Endothelial cell of umbilical vein (primary cell): ENCODE data around the gene STAT5A. TPM values are rescaled to one million over a fixed set of nuclear protein-coding genes. Genes with fewer than 3 reads are reported as not detected.

Source experiments
- BruUV-seq: library from RNA; stranded (reverse); fragments of 400-500 nt; replicated peaks from 2 replicates; lab custom pipeline; 2021; lab: Mats Ljungman, UMichigan
- CTCF ChIA-PET: fragments of 300-600, 350-600 bp; sonication (Branson Sonifier 250); formaldehyde crosslinking; loops from one replicate; lab custom pipeline; 2021; ENCODE audit warnings: antibody characterized with exemption, inconsistent platforms; lab: Charles Lee
- POLR2A ChIA-PET: fragments of 300-600, 350-600 bp; sonication (Branson Sonifier 250); formaldehyde crosslinking; loops from one replicate; lab custom pipeline; 2021; ENCODE audit warnings: antibody characterized with exemption, inconsistent platforms; lab: Charles Lee
- DNase-seq: peaks from one replicate; pipeline ENCODE4 v3.0.0-alpha.2; 2011; ENCODE audit warnings: low read depth, low spot score
- FAIRE-seq: peaks from 2 replicates; lab custom pipeline; 2011; peaks lifted over from hg19 to GRCh38; lab: Jason Lieb, UNC
- H2AFZ ChIP-seq: 2 replicates; pipeline ENCODE4 v1.6.0; 2012; ENCODE audit warnings: low read depth, low read length, control low read depth, inconsistent platforms
- H3K27ac ChIP-seq: 2 replicates; pipeline ENCODE4 v1.5.1; 2011; ENCODE audit warnings: low read depth, mild to moderate bottlenecking, control low read depth, low read length, moderate library complexity; ENCODE audit not compliant: insufficient read depth
- H3K27me3 ChIP-seq, 2 experiments: 2 replicates each; pipeline versions ENCODE4 v1.6.0 to v1.6.1; 2011; ENCODE audit warnings: low read length in 2 of 2, mixed read lengths in 1 of 2; ENCODE audit not compliant: control insufficient read depth in 2 of 2, insufficient read depth in 2 of 2
- H3K36me3 ChIP-seq, 2 experiments: 2 replicates in 1 of 2; 3 replicates in 1 of 2; pipeline ENCODE4 v1.5.1; 2011; ENCODE audit warnings: low read length in 2 of 2, mild to moderate bottlenecking in 1 of 2, moderate library complexity in 1 of 2; ENCODE audit not compliant: control insufficient read depth in 2 of 2, insufficient read depth in 2 of 2; ENCODE audit errors: extremely low read depth in 1 of 2
- H3K4me1 ChIP-seq: 3 replicates; pipeline ENCODE4 v1.5.1; 2011; ENCODE audit warnings: mild to moderate bottlenecking, low read length; ENCODE audit not compliant: control insufficient read depth, insufficient read depth; ENCODE audit errors: extremely low read depth
- H3K4me2 ChIP-seq: 2 replicates; pipeline ENCODE4 v1.6.1; 2011; ENCODE audit warnings: low read length, control low read depth, mixed read lengths; ENCODE audit not compliant: insufficient read depth
- H3K4me3 ChIP-seq, 3 experiments: fragments of 200-600 bp in 1 of 3; sonication (generic), shearing (Covaris generic) in 1 of 3; replicated peaks in 1 of 3; 2 replicates each; pipeline ENCODE4 v1.5.1; 2011 to 2016; ENCODE audit warnings: control low read depth in 3 of 3, low read length in 3 of 3, mild to moderate bottlenecking in 2 of 3, inconsistent platforms in 1 of 3, low read depth in 1 of 3, moderate library complexity in 1 of 3; ENCODE audit not compliant: insufficient read depth in 1 of 3
- H3K79me2 ChIP-seq: 2 replicates; pipeline ENCODE4 v1.6.0; 2012; ENCODE audit warnings: low read length, inconsistent platforms; ENCODE audit not compliant: control insufficient read depth, insufficient read depth
- H3K9ac ChIP-seq: replicated peaks from 2 replicates; pipeline ENCODE3; 2011; ENCODE audit warnings: low read length, control low read depth; ENCODE audit not compliant: insufficient read depth; ENCODE audit errors: extremely low read depth
- H3K9me1 ChIP-seq: replicated peaks from 3 replicates; pipeline ENCODE4 v1.6.0; 2011; ENCODE audit warnings: mild to moderate bottlenecking, low read length; ENCODE audit not compliant: control insufficient read depth, insufficient read depth; ENCODE audit errors: extremely low read depth
- H3K9me3 ChIP-seq: replicated peaks from 2 replicates; pipeline ENCODE4 v1.5.1; 2012; ENCODE audit warnings: low read length, inconsistent platforms; ENCODE audit not compliant: control insufficient read depth, insufficient read depth
- H4K20me1 ChIP-seq: replicated peaks from 2 replicates; pipeline ENCODE3; 2011; ENCODE audit warnings: mild to moderate bottlenecking, low read length; ENCODE audit not compliant: control insufficient read depth, insufficient read depth; ENCODE audit errors: extremely low read depth
- CTCF ChIP-seq, 2 donors: IDR thresholded peaks; 1 replicate in 1 of 2; 2 replicates in 1 of 2; pipeline ENCODE4 v1.5.1; 2011; ENCODE audit warnings: low read length in 2 of 2, mild to moderate bottlenecking in 2 of 2, moderate library complexity in 2 of 2, control low read depth in 1 of 2, inconsistent platforms in 1 of 2, low read depth in 1 of 2; ENCODE audit not compliant: insufficient read depth in 1 of 2; ENCODE audit errors: extremely low read depth in 1 of 2
- EZH2 ChIP-seq: IDR thresholded peaks from 2 replicates; pipeline ENCODE4 v1.6.1; 2012; ENCODE audit warnings: borderline replicate concordance, low read depth, mild to moderate bottlenecking, moderate library complexity, low read length, inconsistent platforms; ENCODE audit not compliant: severe bottlenecking
- GATA2 ChIP-seq: IDR thresholded peaks from 2 replicates; pipeline ENCODE4 v1.7.0; 2011; ENCODE audit warnings: low read depth, mild to moderate bottlenecking, moderate library complexity, mixed read lengths, low read length; ENCODE audit not compliant: insufficient read length, insufficient read depth
- JUN ChIP-seq: IDR thresholded peaks from 2 replicates; pipeline ENCODE4 v1.6.1; 2011; ENCODE audit warnings: borderline replicate concordance, low read depth; ENCODE audit not compliant: insufficient read length, insufficient read depth
- MAX ChIP-seq: IDR thresholded peaks from 2 replicates; pipeline ENCODE4 v1.6.1; 2011; ENCODE audit not compliant: insufficient read depth, insufficient read length
- POLR2A ChIP-seq: IDR thresholded peaks from 2 replicates; pipeline ENCODE4 v1.6.1; 2012; ENCODE audit warnings: low read depth, mild to moderate bottlenecking, control low read depth, low read length
- POLR2AphosphoS5 ChIP-seq: IDR thresholded peaks from 2 replicates; pipeline ENCODE4 v1.6.1; 2012; ENCODE audit warnings: low read depth, mild to moderate bottlenecking, control low read depth, low read length, moderate library complexity; ENCODE audit not compliant: insufficient read depth
- dilution Hi-C: fragments of 300-500 bp; cut with MboI; formaldehyde crosslinking; loops from one replicate; pipeline ENCODE4 v1.15.0; 2019; ENCODE audit warnings: low sequenced_read_pairs; ENCODE audit not compliant: extremely low pct_ligation_motif_present
- intact Hi-C: fragments of 100-400 bp; cut with micrococcal nuclease; formaldehyde crosslinking; loops from one replicate; pipeline ENCODE4 v1.10.0; 2022
- polyA plus RNA-seq, 4 experiments: library from polyadenylated mRNA; depleted of rRNA in 3 of 4; stranded (reverse) in 3 of 4; unstranded in 1 of 4; fragments of >200 nt; gene quantifications; 2 replicates each; pipeline versions ENCODE4 v1.2.1 to v1.2.3, GENCODE V29; 2011 to 2012; ENCODE audit warnings: missing spikeins in 1 of 4
- total RNA-seq: library from RNA; stranded (reverse); gene quantifications from 2 replicates; pipeline ENCODE4 v1.2.3, GENCODE V29; 2021

The STAT5A gene
- total and polyA plus RNA-seq, 2 donors (not counting 3 experiments of a cell fraction or from before 2014, with no cell fraction given): 18.0 to 23.4 TPM

- FAIRE-seq (no peak), DNase-seq (no peak)
- TSS peak; percentile 57 for BruUV-seq
- CTCF ChIA-PET: interaction anchor here (0.6 to 15.7 kb wide), 26 partner anchors 9 to 267 kb away, joined by 3 to 190 read pairs (median 4); partner anchors contain the start of gene STAT3
- intact Hi-C loops: loop anchor here (1.0 to 2.0 kb wide), 2 partner anchors 89 to 206 kb away; no protein-coding TSS in a partner anchor
- Histone ChIP-seq H3K4me1 (peaks cover 32% of the 10 kb centered on the region), H3K27me3 (no peaks in the 10 kb centered on the region), H3K4me3 (no peak overlapping the region), H3K9ac (no peak overlapping the region), H2AFZ (no peak overlapping the region), H3K79me2 (no peaks in the 10 kb centered on the region), H4K20me1 (no peaks in the 10 kb centered on the region), H3K9me1 (no peaks in the 10 kb centered on the region), H3K27ac (no peak overlapping the region), H3K36me3 (peaks cover 7 to 9% of the 10 kb centered on the region in 2 experiments), H3K4me2 (no peak overlapping the region), H3K9me3 (no peaks in the 10 kb centered on the region)
- dilution Hi-C loops: no loop called here
- TF ChIP-seq MAX: no peak
- no peak for TF ChIP-seq POLR2A
- no peak for TF ChIP-seq JUN
- no peak for TF ChIP-seq CTCF (IDR thresholded peaks at IDR 0.05; ENCODE audit: extremely low read depth in 1 of 2, insufficient read depth in 1 of 2, low read depth in 1 of 2, low read length in 2 of 2)
- TF ChIP-seq POLR2AphosphoS5: no peak
- TF ChIP-seq GATA2: no peak
- no peak for TF ChIP-seq EZH2
- POLR2A ChIA-PET: interaction anchor here (0.7 to 1.0 kb wide), 2 partner anchors 112 to 209 kb away, joined by 3 to 5 read pairs; partner anchors contain the start of gene CAVIN1
These were observed 23.1 kb downstream of the STAT5A start for GRCh38 chr17:42311240-42312034.
